Smooth muscle cell of the brain vasculature (primary cell): ENCODE results near the gene IPO7.

Source experiments
- DNase-seq: peaks from one replicate; pipeline ENCODE4 v3.0.0-alpha.2; 2012; ENCODE audit warnings: low read depth, low spot score

The IPO7 gene

GRCh38 chr11:9490376-9490775, 105.9 kb downstream of the IPO7 start:
- DNase-seq = no peak

- DNase-seq = no peak
Observed at GRCh38 chr11:9493492-9493891, 109.0 kb downstream of the IPO7 start.

GRCh38 chr11:9494316-9494715, 109.9 kb downstream of the IPO7 start:
- no peak for DNase-seq

- no peak for DNase-seq
Observed at GRCh38 chr11:9495803-9496514, 111.5 kb downstream of the IPO7 start.
